Small intestine (tissue), 7 donors: ENCODE measurements around the gene KCNQ5. TPM values are rescaled to one million over a fixed set of nuclear protein-coding genes. Genes with fewer than 3 reads are reported as not detected.

Source experiments
- DNase-seq, 2 donors: peaks; one replicate each; pipeline versions ENCODE4 v3.0.0 to v3.0.0-alpha.2; 2013
- FAIRE-seq: peaks from 2 replicates; lab custom pipeline; 2012; peaks lifted over from hg19 to GRCh38; lab: Jason Lieb, UNC
- H3K27ac ChIP-seq, 3 donors: one replicate each; pipeline ENCODE4 v1.5.1; 2013; ENCODE audit warnings: low read length in 2 of 3, mild to moderate bottlenecking in 2 of 3, control low read depth in 1 of 3, inconsistent platforms in 1 of 3, low read depth in 1 of 3, moderate library complexity in 1 of 3
- H3K27me3 ChIP-seq, 3 donors: one replicate each; pipeline ENCODE4 v1.6.1; 2013; ENCODE audit warnings: low read length in 3 of 3, inconsistent platforms in 1 of 3; ENCODE audit not compliant: control insufficient read depth in 3 of 3, insufficient read depth in 3 of 3
- H3K36me3 ChIP-seq, 3 donors: one replicate each; pipeline ENCODE4 v1.6.1; 2013; ENCODE audit warnings: low read length in 3 of 3, inconsistent platforms in 1 of 3, low read depth in 1 of 3, mild to moderate bottlenecking in 1 of 3, moderate library complexity in 1 of 3; ENCODE audit not compliant: control insufficient read depth in 3 of 3, insufficient read depth in 2 of 3
- H3K4me1 ChIP-seq, 3 donors: one replicate each; pipeline ENCODE4 v1.6.1; 2013; ENCODE audit warnings: low read length in 2 of 3, inconsistent platforms in 1 of 3, low read depth in 1 of 3, mild to moderate bottlenecking in 1 of 3, moderate library complexity in 1 of 3; ENCODE audit not compliant: control insufficient read depth in 3 of 3, insufficient read depth in 2 of 3
- H3K4me3 ChIP-seq, 3 donors: one replicate each; pipeline ENCODE4 v1.5.1; 2013; ENCODE audit warnings: low read length in 3 of 3, control low read depth in 1 of 3, inconsistent platforms in 1 of 3, low read depth in 1 of 3, mild to moderate bottlenecking in 1 of 3, moderate library complexity in 1 of 3
- H3K9me3 ChIP-seq, 2 donors: one replicate each; pipeline ENCODE4 v1.6.1; 2013; ENCODE audit warnings: low read depth in 1 of 2, low read length in 1 of 2; ENCODE audit not compliant: control insufficient read depth in 2 of 2, insufficient read depth in 1 of 2
- WGBS, 3 donors: extraction: QIAGEN DNeasy Blood & Tissue Kit; methylation state at CpG; one replicate each; pipeline ENCODE4 v1.1.7; 2013; 5-methylcytosine and 5-hydroxymethylcytosine counted together
- polyA plus RNA-seq, 4 donors: library from polyadenylated mRNA; stranded (reverse) in 3 of 4; unstranded in 1 of 4; fragments of 200-250 nt in 3 of 4; fragments of 120-200 nt in 1 of 4; gene quantifications; one replicate each; pipeline versions ENCODE4 v1.2.1 to v1.2.3, GENCODE V29; 2013
- donor health status: healthy with polysubstance abuse.
- donor health status: control.
- donor health status: control.
- donor health status: Bipolar disorder and iron deficiency.
- donor health status: healthy.

KCNQ5 gene
- polyA plus RNA-seq, 4 donors = 0.27 to 0.92 TPM; not detected in 2

- Histone ChIP-seq H3K9me3 (no peaks in the 10 kb centered on the region), H3K36me3 (no peaks in the 10 kb centered on the region), H3K4me1 (no peaks in the 10 kb centered on the region), H3K27me3 (no peaks in the 10 kb centered on the region), H3K4me3 (no peak overlapping the region), H3K27ac (no peak overlapping the region)
- no peak for FAIRE-seq
- WGBS, 3 donors = 49 to 63% (median 54%) methylated on average over 2 of the region's 2 CpGs
- DNase-seq = no peak
These were observed 203.0 kb downstream of the KCNQ5 start for GRCh38 chr6:72824833-72825232.

GRCh38 chr6:72825315-72825911 lies 203.5 kb downstream of the KCNQ5 start:
- DNase-seq (no peak), FAIRE-seq (no peak)
- no peaks in the 10 kb centered on the region for H3K4me1 ChIP-seq
- no peaks in the 10 kb centered on the region for H3K27me3 ChIP-seq
- H3K36me3 ChIP-seq = no peaks in the 10 kb centered on the region
- H3K9me3 ChIP-seq = no peaks in the 10 kb centered on the region
- no peak overlapping the region for H3K4me3 ChIP-seq
- H3K27ac ChIP-seq = no peak overlapping the region

DNA sequence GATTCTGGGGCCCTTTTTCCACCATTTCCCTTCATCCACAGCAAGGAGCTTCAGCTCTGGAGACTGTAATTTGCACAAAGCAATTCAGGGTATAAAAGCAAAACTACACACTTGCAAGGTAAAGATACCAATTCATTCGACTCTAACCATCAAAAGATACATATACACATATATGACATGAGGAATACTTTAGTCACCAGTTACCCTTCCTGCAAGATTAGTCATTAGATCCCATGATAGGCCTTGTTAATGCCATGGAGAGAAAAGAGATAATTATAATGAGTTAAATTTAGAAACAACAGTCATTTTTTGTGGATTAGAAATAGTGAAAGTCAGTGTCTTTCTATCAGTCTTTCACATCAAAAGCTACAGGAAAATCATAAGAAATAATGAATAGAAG lies 204.2 kb downstream of the KCNQ5 start:
- FAIRE-seq = no peak
- Histone ChIP-seq H3K9me3 (no peaks in the 10 kb centered on the region), H3K27me3 (no peaks in the 10 kb centered on the region), H3K36me3 (no peaks in the 10 kb centered on the region), H3K27ac (no peak overlapping the region), H3K4me1 (no peaks in the 10 kb centered on the region), H3K4me3 (no peak overlapping the region)
- no peak for DNase-seq
- 61 to 73% (median 66%) methylated on average over 1 of the region's 1 CpG for WGBS, 3 donors

- WGBS, 3 donors = 78 to 84% (median 82%) methylated on average over 1 of the region's 1 CpG
- FAIRE-seq (no peak), DNase-seq (no peak)
- no peaks in the 10 kb centered on the region for H3K27me3 ChIP-seq
- no peak overlapping the region for H3K27ac ChIP-seq
- H3K4me1 ChIP-seq = no peaks in the 10 kb centered on the region
- no peak overlapping the region for H3K4me3 ChIP-seq
- H3K36me3 ChIP-seq = no peaks in the 10 kb centered on the region
- no peaks in the 10 kb centered on the region for H3K9me3 ChIP-seq
These were observed 205.0 kb downstream of the KCNQ5 start for GRCh38 chr6:72826744-72827438.

GRCh38 chr6:72828904-72829303 lies 207.0 kb downstream of the KCNQ5 start:
- H3K36me3 ChIP-seq = no peaks in the 10 kb centered on the region
- 69 to 84% (median 71%) methylated on average over 2 of the region's 2 CpGs for WGBS, 3 donors
- no peaks in the 10 kb centered on the region for H3K9me3 ChIP-seq
- H3K27me3 ChIP-seq = no peaks in the 10 kb centered on the region
- FAIRE-seq = no peak
- H3K27ac ChIP-seq = no peak overlapping the region
- H3K4me3 ChIP-seq = no peak overlapping the region
- no peaks in the 10 kb centered on the region for H3K4me1 ChIP-seq
- DNase-seq = no peak

DNA sequence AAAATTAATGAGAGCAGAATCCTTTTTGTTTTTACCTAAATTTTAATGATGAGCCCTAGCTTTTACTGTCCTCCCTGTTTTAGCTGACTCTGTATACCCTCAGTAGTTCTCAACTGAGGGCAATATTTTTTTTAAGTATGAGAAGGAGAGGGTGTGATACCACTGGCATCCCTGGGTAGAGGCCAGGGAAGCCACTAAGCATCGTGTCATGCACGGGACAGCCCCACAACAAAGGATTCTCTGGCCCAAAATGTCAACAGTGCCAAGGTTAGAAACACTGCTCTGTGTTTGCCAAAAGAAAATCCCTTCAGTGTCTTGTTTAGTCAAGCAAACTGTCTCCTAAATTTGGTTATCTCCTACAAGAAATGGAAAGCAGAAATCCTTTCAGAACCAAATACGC lies 210.4 kb downstream of the KCNQ5 start:
- Histone ChIP-seq H3K27me3 (no peaks in the 10 kb centered on the region), H3K36me3 (no peaks in the 10 kb centered on the region), H3K4me3 (no peak overlapping the region), H3K4me1 (no peaks in the 10 kb centered on the region), H3K9me3 (no peaks in the 10 kb centered on the region), H3K27ac (no peak overlapping the region)
- no peak for FAIRE-seq
- DNase-seq = no peak
- 34 to 56% (median 46%) methylated on average over 3 of the region's 3 CpGs for WGBS, 3 donors

DNA sequence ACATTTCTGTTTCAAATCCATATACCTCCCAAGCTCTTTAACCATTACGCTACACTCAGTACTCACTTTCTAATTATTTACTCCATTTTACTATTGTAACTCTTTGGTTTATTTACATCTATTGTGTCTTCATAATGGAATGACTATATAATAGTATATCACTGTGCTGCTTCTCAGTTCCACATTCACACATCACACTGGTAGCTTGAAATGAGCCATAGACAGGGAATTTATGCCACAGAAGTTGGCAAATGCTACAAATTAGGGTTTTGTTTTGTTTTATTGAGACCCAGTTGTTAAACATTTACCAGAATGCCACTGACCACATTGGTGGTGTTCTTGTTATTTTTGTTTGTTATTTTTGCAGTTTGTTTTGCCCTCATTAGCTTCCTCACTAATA lies 213.9 kb downstream of the KCNQ5 start:
- Histone ChIP-seq H3K4me1 (no peaks in the 10 kb centered on the region), H3K27me3 (no peaks in the 10 kb centered on the region), H3K9me3 (no peaks in the 10 kb centered on the region), H3K27ac (no peak overlapping the region), H3K36me3 (no peaks in the 10 kb centered on the region), H3K4me3 (no peak overlapping the region)
- 87 to 94% (median 91%) methylated on average over 1 of the region's 1 CpG for WGBS, 3 donors
- FAIRE-seq (no peak), DNase-seq (no peak)

GRCh38 chr6:72836971-72837370 lies 215.1 kb downstream of the KCNQ5 start:
- FAIRE-seq = no peak
- Histone ChIP-seq H3K27me3 (no peaks in the 10 kb centered on the region), H3K9me3 (no peaks in the 10 kb centered on the region), H3K4me3 (no peak overlapping the region), H3K4me1 (no peaks in the 10 kb centered on the region), H3K36me3 (no peaks in the 10 kb centered on the region), H3K27ac (no peak overlapping the region)
- WGBS, 3 donors = 84 to 93% (median 88%) methylated on average over 1 of the region's 1 CpG
- DNase-seq = no peak

- no peaks in the 10 kb centered on the region for H3K36me3 ChIP-seq
- H3K9me3 ChIP-seq = no peaks in the 10 kb centered on the region
- no peaks in the 10 kb centered on the region for H3K4me1 ChIP-seq
- no peak for FAIRE-seq
- no peak overlapping the region for H3K27ac ChIP-seq
- WGBS, 3 donors = 59 to 86% (median 66%) methylated on average over 2 of the region's 2 CpGs
- no peak for DNase-seq
- no peaks in the 10 kb centered on the region for H3K27me3 ChIP-seq
- H3K4me3 ChIP-seq = no peak overlapping the region
These were observed 219.3 kb downstream of the KCNQ5 start for GRCh38 chr6:72841195-72841594.
